ENCODE data around the gene AGL. TPM values are rescaled to one million over a fixed set of nuclear protein-coding genes. Genes with fewer than 3 reads are reported as not detected.
"Not testable (repeated sequence)": the region's sequence is repeated elsewhere in the genome, so short reads cannot be mapped to it uniquely, and the experiment has no call there.

AGL gene
- total and polyA plus RNA-seq, 2 of the 13 experiments (the other 11 are each of a cell fraction or from before 2014, with no cell fraction given) = 4.3 to 13.1 TPM

GRCh38 chr1:99843760-99844159, 6.4 kb upstream of the AGL start:
- WGBS (ENCODE audit: low lambda C conversion rate) = 40% methylated on average over 2 of the region's 2 CpGs
- Histone ChIP-seq H3K4me2 (ENCODE audit: low read depth, low read length) (no peak overlapping the region), H3K9me3 (ENCODE audit: low read length) (no peaks in the 10 kb centered on the region), H3K27ac (ENCODE audit: extremely low read length, insufficient read depth, low read length) (no peak overlapping the region), H3K27me3 (ENCODE audit: control insufficient read depth in 1 of 2, insufficient read depth in 2 of 2, low read length in 2 of 2) (no peaks in the 10 kb centered on the region), H4K20me1 (ENCODE audit: insufficient read depth, low read length) (no peaks in the 10 kb centered on the region), H3K9ac (ENCODE audit: insufficient read depth, low read depth, low read length) (no peak overlapping the region), H3K4me3 (replicated peaks in 1 of 3; ENCODE audit: insufficient read depth in 1 of 3, low read depth in 2 of 3, low read length in 3 of 3) (no peak overlapping the region), H3K79me2 (ENCODE audit: insufficient read depth, low read length) (no peaks in the 10 kb centered on the region), H2AFZ (ENCODE audit: low read length) (no peak overlapping the region), H3K4me1 (ENCODE audit: insufficient read depth, low read length) (peaks cover 17% of the 10 kb centered on the region), H3K36me3 (replicated peaks in 1 of 2; ENCODE audit: control insufficient read depth in 1 of 2, insufficient read depth in 2 of 2, low read length in 2 of 2) (no peaks in the 10 kb centered on the region)
- in situ Hi-C loops (cut with HindIII; ENCODE audit: extremely low pct_ligation_motif_present, low pct_unique_long_range_greater_than_20kb) (no loop called here), intact Hi-C loops (cut with micrococcal nuclease; ENCODE audit: unreplicated experiment) (no loop called here)
- CTCF ChIA-PET (ENCODE audit: low intra/inter-chr PET ratio, low total read pairs) = no interaction called here
- POLR2A ChIA-PET = no interaction called here
- FAIRE-seq = no peak
- ATAC-seq = no peak
- no peak for DNase-seq (ENCODE audit: low spot score)
- TF ChIP-seq ZNF3 (CRISPR knock-in tag; IDR thresholded peaks at IDR 0.05) = no peak
- BruUV-seq (replicated peaks) = no TSS peak

- FAIRE-seq; H3K9me3 ChIP-seq (ENCODE audit: low read length); H2AFZ ChIP-seq (ENCODE audit: low read length); H3K79me2 ChIP-seq (ENCODE audit: insufficient read depth, low read length); DNase-seq (ENCODE audit: low spot score); H3K36me3 ChIP-seq (replicated peaks in 1 of 2; ENCODE audit: control insufficient read depth in 1 of 2, insufficient read depth in 2 of 2, low read length in 2 of 2); H3K27ac ChIP-seq (ENCODE audit: extremely low read length, insufficient read depth, low read length); BruUV-seq (replicated peaks); intact Hi-C loops (cut with micrococcal nuclease; ENCODE audit: unreplicated experiment); H3K4me3 ChIP-seq (replicated peaks in 1 of 3; ENCODE audit: insufficient read depth in 1 of 3, low read depth in 2 of 3, low read length in 3 of 3); ATAC-seq; POLR2A ChIA-PET; in situ Hi-C loops (cut with HindIII; ENCODE audit: extremely low pct_ligation_motif_present, low pct_unique_long_range_greater_than_20kb); CTCF ChIA-PET (ENCODE audit: low intra/inter-chr PET ratio, low total read pairs); H4K20me1 ChIP-seq (ENCODE audit: insufficient read depth, low read length); H3K9ac ChIP-seq (ENCODE audit: insufficient read depth, low read depth, low read length); H3K4me2 ChIP-seq (ENCODE audit: low read depth, low read length); H3K27me3 ChIP-seq (ENCODE audit: control insufficient read depth in 1 of 2, insufficient read depth in 2 of 2, low read length in 2 of 2): not testable (repeated sequence)
- H3K4me1 ChIP-seq (ENCODE audit: insufficient read depth, low read length) = peaks cover 24% of the 10 kb centered on the region
- 70% methylated on average over 9 of the region's 9 CpGs for WGBS (ENCODE audit: low lambda C conversion rate)
- TF ChIP-seq RNF2 (conservative IDR thresholded peaks at IDR 0.05; ENCODE audit: low read depth) = 0 out of 2 replicates have a peak, but pooled peaks have one; percentile 41
These were observed 5.0 kb upstream of the AGL start for GRCh38 chr1:99845201-99845600.

- ATAC-seq = peak; percentile 60
- ChIA-PET CTCF (ENCODE audit: low intra/inter-chr PET ratio, low total read pairs) (no interaction called here), POLR2A (interaction anchor here (2.3 kb wide), 1 partner anchor 121 kb away, joined by 10 read pairs; the partner anchor contains the start of gene SLC35A3)
- H3K4me3 ChIP-seq (replicated peaks in 1 of 3; ENCODE audit: insufficient read depth in 1 of 3, low read depth in 2 of 3, low read length in 3 of 3) = peak overlapping the region; percentile 79 to 99 (median 88)
- H2AFZ ChIP-seq (ENCODE audit: low read length) = peak overlapping the region; percentile 82
- H3K27ac ChIP-seq (ENCODE audit: extremely low read length, insufficient read depth, low read length) = peak overlapping the region; percentile 73
- peaks cover 29% of the 10 kb centered on the region for H3K4me1 ChIP-seq (ENCODE audit: insufficient read depth, low read length)
- in situ Hi-C loops (cut with HindIII; ENCODE audit: extremely low pct_ligation_motif_present, low pct_unique_long_range_greater_than_20kb) (no loop called here), intact Hi-C loops (cut with micrococcal nuclease; ENCODE audit: unreplicated experiment) (no loop called here)
- WGBS (ENCODE audit: low lambda C conversion rate) = under 1% methylated on average over 6 of the region's 6 CpGs
- FAIRE-seq = peak; percentile 70
- no peaks in the 10 kb centered on the region for H3K9me3 ChIP-seq (ENCODE audit: low read length)
- H3K79me2 ChIP-seq (ENCODE audit: insufficient read depth, low read length) = peaks cover 3% of the 10 kb centered on the region
- H3K36me3 ChIP-seq (replicated peaks in 1 of 2; ENCODE audit: control insufficient read depth in 1 of 2, insufficient read depth in 2 of 2, low read length in 2 of 2) = peaks cover 0 to 10% of the 10 kb centered on the region in 2 experiments; a peak in 3 of 5 replicates
- H3K9ac ChIP-seq (ENCODE audit: insufficient read depth, low read depth, low read length) = peak overlapping the region; percentile 80
- DNase-seq (ENCODE audit: low spot score) = peak; percentile 29
- no peaks in the 10 kb centered on the region for H4K20me1 ChIP-seq (ENCODE audit: insufficient read depth, low read length)
- peak overlapping the region; percentile 78 for H3K4me2 ChIP-seq (ENCODE audit: low read depth, low read length)
- BruUV-seq (replicated peaks) = TSS peak; percentile 94
- TF ChIP-seq SMARCC2 (IDR thresholded peaks at IDR 0.05) = no peak
- TF ChIP-seq HOXA5 (CRISPR knock-in tag; IDR thresholded peaks at IDR 0.05) = 0 out of 2 replicates have a peak, but pooled peaks have one; percentile 3
- TF ChIP-seq RARA (CRISPR knock-in tag; IDR thresholded peaks at IDR 0.05) = no peak
- TF ChIP-seq MNT (IDR thresholded peaks at IDR 0.05) = peak; percentile 63
- TF ChIP-seq ZNF776 (CRISPR knock-in tag; IDR thresholded peaks at IDR 0.05) = no peak
- peak; percentile 77 for TF ChIP-seq MAX (IDR thresholded peaks at IDR 0.05)
- H3K27me3 ChIP-seq (ENCODE audit: control insufficient read depth in 1 of 2, insufficient read depth in 2 of 2, low read length in 2 of 2) = no peaks in the 10 kb centered on the region; a peak in 1 of 5 replicates
These were observed 783 bp upstream of the AGL start for GRCh38 chr1:99849413-99849743.

Data from HepG2 (cell line).